GM23248 (cell line): Measurements from ENCODE around the gene SH3TC1. TPM values are rescaled to one million over a fixed set of nuclear protein-coding genes. Genes with fewer than 3 reads are reported as not detected.

ENCODE experiments used
- DNase-seq: peaks from one replicate; pipeline ENCODE4 v3.0.0-alpha.2; 2015
- H2AFZ ChIP-seq: fragments of 200-600 bp; sonication (generic); 2 replicates; pipeline ENCODE4 v1.6.1; 2016; ENCODE audit warnings: antibody characterized with exemption
- H3F3A ChIP-seq: fragments of 200-600 bp; sonication (generic); 2 replicates; pipeline ENCODE4 v1.6.1; 2016; ENCODE audit warnings: mild to moderate bottlenecking, antibody characterized with exemption, mixed run types; ENCODE audit not compliant: insufficient read depth
- H3K27ac ChIP-seq: fragments of 200-600 bp; sonication (generic); 2 replicates; pipeline ENCODE4 v1.5.1; 2016; ENCODE audit warnings: mild to moderate bottlenecking
- H3K27me3 ChIP-seq: fragments of 200-600 bp; sonication (generic); replicated peaks from 2 replicates; pipeline ENCODE4 v1.6.1; 2016; ENCODE audit warnings: mild to moderate bottlenecking; ENCODE audit not compliant: insufficient read depth
- H3K36me3 ChIP-seq: fragments of 200-600 bp; sonication (generic); 2 replicates; pipeline ENCODE4 v1.6.1; 2016; ENCODE audit warnings: low read depth, mild to moderate bottlenecking
- H3K4me1 ChIP-seq: fragments of 200-600 bp; sonication (generic); 2 replicates; pipeline ENCODE4 v1.6.1; 2016; ENCODE audit warnings: mild to moderate bottlenecking; ENCODE audit not compliant: insufficient read depth
- H3K4me2 ChIP-seq: fragments of 200-600 bp; sonication (generic); one replicate; pipeline ENCODE4 v1.6.1; 2016; ENCODE audit warnings: mild to moderate bottlenecking; ENCODE audit not compliant: unreplicated experiment
- H3K4me3 ChIP-seq: fragments of 200-600 bp; sonication (generic); 2 replicates; pipeline ENCODE4 v1.5.1; 2016; ENCODE audit warnings: mild to moderate bottlenecking
- H3K79me2 ChIP-seq: fragments of 200-600 bp; sonication (generic); 2 replicates; pipeline ENCODE4 v1.6.1; 2016; ENCODE audit warnings: mild to moderate bottlenecking; ENCODE audit not compliant: insufficient read depth
- H3K9ac ChIP-seq: fragments of 200-600 bp; sonication (generic); 2 replicates; pipeline ENCODE4 v1.6.1; 2016; ENCODE audit warnings: mild to moderate bottlenecking
- H3K9me2 ChIP-seq: fragments of 200-600 bp; sonication (generic); 2 replicates; pipeline ENCODE4 v1.6.1; 2016; ENCODE audit warnings: mixed run types, mild to moderate bottlenecking, moderate library complexity; ENCODE audit not compliant: insufficient read depth
- H3K9me3 ChIP-seq: fragments of 200-600 bp; sonication (generic); one replicate; pipeline ENCODE4 v1.6.1; 2017; ENCODE audit warnings: low read depth
- H4K20me1 ChIP-seq: fragments of 200-600 bp; sonication (generic); 2 replicates; pipeline ENCODE4 v1.6.0; 2016; ENCODE audit not compliant: insufficient read depth
- EZH2 ChIP-seq: fragments of 200-600 bp; sonication (generic); IDR thresholded peaks from 2 replicates; pipeline ENCODE4 v1.6.1; 2018; ENCODE audit warnings: antibody characterized with exemption, mild to moderate bottlenecking; ENCODE audit not compliant: insufficient read depth, poor library complexity, severe bottlenecking
- EZH2phosphoT487 ChIP-seq: fragments of 200-600 bp; sonication (generic); IDR thresholded peaks from 2 replicates; pipeline ENCODE4 v1.6.1; 2018; ENCODE audit warnings: antibody characterized with exemption, moderate library complexity, mild to moderate bottlenecking, low read depth; ENCODE audit not compliant: insufficient read depth
- WGBS, 2 experiments: methylation state at CpG; one replicate each; pipeline ENCODE4 v1.1.6; 2015 to 2017; ENCODE audit warnings: low lambda C conversion rate in 2 of 2, low coverage in 1 of 2; ENCODE audit errors: missing lambda C conversion rate in 2 of 2; 5-methylcytosine and 5-hydroxymethylcytosine counted together
- in situ Hi-C: fragments of 300-500 bp; cut with MboI; formaldehyde crosslinking; loops from 2 replicates; pipeline ENCODE4 v1.15.0; 2020
- polyA plus RNA-seq: library from polyadenylated mRNA; unstranded; fragments of >200 nt; fragmentation: Nextera tagmentation; extraction: Ambion mirVana; gene quantifications from 2 replicates; pipeline ENCODE4 v1.2.1, GENCODE V29; 2016
- total RNA-seq: library from RNA; depleted of rRNA; stranded (reverse); fragments of >200 nt; shearing (Covaris generic); gene quantifications from 2 replicates; pipeline ENCODE4 v1.2.3, GENCODE V29; 2014

The SH3TC1 gene
- total and polyA plus RNA-seq, 2 experiments from 2014 or later, result 2.3 to 6.5 TPM

DNA sequence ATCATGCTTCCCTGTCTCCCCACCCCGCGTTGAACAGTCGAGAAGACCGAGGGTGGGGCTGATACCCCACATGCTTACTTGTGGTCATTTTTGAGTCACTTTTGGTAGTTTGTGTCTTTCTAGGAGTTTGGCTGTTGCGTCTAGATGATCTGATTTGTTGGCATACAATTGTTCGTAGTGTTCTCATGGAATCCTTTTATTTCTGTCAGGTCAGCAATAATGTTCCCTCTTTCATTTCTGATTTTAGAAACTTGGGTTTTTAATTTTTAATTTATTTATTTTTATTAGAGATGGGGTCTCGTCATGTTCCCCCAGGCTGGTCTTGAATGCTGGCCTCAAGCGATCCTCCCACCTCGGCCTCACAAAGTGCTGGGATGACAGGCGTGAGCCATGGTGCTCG lies 30.9 kb downstream of the SH3TC1 start:
- DNase-seq, result no peak
- in situ Hi-C loops, result loop anchor here (25.0 kb wide), 1 partner anchor 382 kb away; no protein-coding TSS in a partner anchor
- 0 out of 2 replicates have a peak, but pooled peaks cover 4% of the 10 kb centered on the region for H3F3A ChIP-seq

GRCh38 chr4:8230891-8231290 lies 31.8 kb downstream of the SH3TC1 start:
- in situ Hi-C loops, result loop anchor here (25.0 kb wide), 1 partner anchor 381 kb away; no protein-coding TSS in a partner anchor
- Histone ChIP-seq H3K9me2 (no peaks in the 10 kb centered on the region), H3K36me3 (no peaks in the 10 kb centered on the region), H3K79me2 (no peaks in the 10 kb centered on the region), H3K27me3 (no peaks in the 10 kb centered on the region), H3K4me1 (peaks cover 8% of the 10 kb centered on the region; the same call in 1 of the 2 replicates), H3K9me3 (no peaks in the 10 kb centered on the region), H4K20me1 (no peaks in the 10 kb centered on the region), H3K9ac (no peak overlapping the region), H3K4me2 (no peak overlapping the region), H3K27ac (no peak overlapping the region), H2AFZ (no peak overlapping the region), H3F3A (0 out of 2 replicates have a peak, but pooled peaks cover 4% of the 10 kb centered on the region), H3K4me3 (no peak overlapping the region)
- WGBS, 2 experiments, result 89 to 95% methylated on average over 10 of the region's 10 CpGs
- no peak for DNase-seq
- TF ChIP-seq EZH2 (no peak), EZH2phosphoT487 (no peak)

More for the DNA sequence above, 30.9 kb downstream of the SH3TC1 start:
- Histone ChIP-seq H3K27ac (no peak overlapping the region), H2AFZ (no peak overlapping the region), H3K27me3 (no peaks in the 10 kb centered on the region), H3K36me3 (no peaks in the 10 kb centered on the region), H3K79me2 (no peaks in the 10 kb centered on the region), H3K9ac (no peak overlapping the region), H3K9me3 (no peaks in the 10 kb centered on the region), H3K4me3 (no peak overlapping the region), H3K9me2 (no peaks in the 10 kb centered on the region), H3K4me1 (peaks cover 8% of the 10 kb centered on the region; the same call in 1 of the 2 replicates), H3K4me2 (no peak overlapping the region), H4K20me1 (no peaks in the 10 kb centered on the region)
- TF ChIP-seq EZH2phosphoT487 (no peak), EZH2 (no peak)
- 97 to 98% methylated on average over 11 of the region's 11 CpGs for WGBS, 2 experiments

GRCh38 chr4:8231551-8232049 lies 32.5 kb downstream of the SH3TC1 start:
- Histone ChIP-seq H3K27ac (no peak overlapping the region), H2AFZ (no peak overlapping the region), H3K27me3 (no peaks in the 10 kb centered on the region), H3K4me1 (peaks cover 8% of the 10 kb centered on the region; the same call in 1 of the 2 replicates), H3K79me2 (no peaks in the 10 kb centered on the region), H3K9ac (no peak overlapping the region), H3K36me3 (no peaks in the 10 kb centered on the region), H3K4me3 (no peak overlapping the region), H3K4me2 (no peak overlapping the region), H3K9me2 (no peaks in the 10 kb centered on the region), H4K20me1 (no peaks in the 10 kb centered on the region), H3F3A (0 out of 2 replicates have a peak, but pooled peaks cover 4% of the 10 kb centered on the region), H3K9me3 (no peaks in the 10 kb centered on the region)
- DNase-seq, result no peak
- in situ Hi-C loops, result loop anchor here (25.0 kb wide), 1 partner anchor 381 kb away; no protein-coding TSS in a partner anchor
- WGBS, 2 experiments, result 89 to 91% methylated on average over 21 of the region's 21 CpGs
- TF ChIP-seq EZH2 (no peak), EZH2phosphoT487 (no peak)

- Histone ChIP-seq H3K4me1 (peaks cover 8% of the 10 kb centered on the region; the same call in 1 of the 2 replicates), H3F3A (0 out of 2 replicates have a peak, but pooled peaks cover 4% of the 10 kb centered on the region), H3K9me3 (no peaks in the 10 kb centered on the region), H3K4me3 (no peak overlapping the region), H3K27me3 (no peaks in the 10 kb centered on the region), H2AFZ (no peak overlapping the region), H3K36me3 (no peaks in the 10 kb centered on the region), H3K27ac (no peak overlapping the region), H3K9me2 (no peaks in the 10 kb centered on the region), H3K4me2 (no peak overlapping the region), H4K20me1 (no peaks in the 10 kb centered on the region), H3K9ac (no peak overlapping the region), H3K79me2 (no peaks in the 10 kb centered on the region)
- in situ Hi-C loops, result loop anchor here (25.0 kb wide), 1 partner anchor 380 kb away; no protein-coding TSS in a partner anchor
- TF ChIP-seq EZH2 (no peak), EZH2phosphoT487 (no peak)
- 81 to 92% methylated on average over 10 to 11 of the region's 11 CpGs for WGBS, 2 experiments
- DNase-seq, result no peak
Measured at GRCh38 chr4:8232748-8233147, 33.7 kb downstream of the SH3TC1 start.
